EH (cell line): Measurements from ENCODE around the gene KRTAP10-12.

Experiments used
- DNase-seq: peaks from one replicate; pipeline ENCODE4 v3.0.0-alpha.2; 2015; ENCODE audit warnings: low read depth

Gene KRTAP10-12

DNA sequence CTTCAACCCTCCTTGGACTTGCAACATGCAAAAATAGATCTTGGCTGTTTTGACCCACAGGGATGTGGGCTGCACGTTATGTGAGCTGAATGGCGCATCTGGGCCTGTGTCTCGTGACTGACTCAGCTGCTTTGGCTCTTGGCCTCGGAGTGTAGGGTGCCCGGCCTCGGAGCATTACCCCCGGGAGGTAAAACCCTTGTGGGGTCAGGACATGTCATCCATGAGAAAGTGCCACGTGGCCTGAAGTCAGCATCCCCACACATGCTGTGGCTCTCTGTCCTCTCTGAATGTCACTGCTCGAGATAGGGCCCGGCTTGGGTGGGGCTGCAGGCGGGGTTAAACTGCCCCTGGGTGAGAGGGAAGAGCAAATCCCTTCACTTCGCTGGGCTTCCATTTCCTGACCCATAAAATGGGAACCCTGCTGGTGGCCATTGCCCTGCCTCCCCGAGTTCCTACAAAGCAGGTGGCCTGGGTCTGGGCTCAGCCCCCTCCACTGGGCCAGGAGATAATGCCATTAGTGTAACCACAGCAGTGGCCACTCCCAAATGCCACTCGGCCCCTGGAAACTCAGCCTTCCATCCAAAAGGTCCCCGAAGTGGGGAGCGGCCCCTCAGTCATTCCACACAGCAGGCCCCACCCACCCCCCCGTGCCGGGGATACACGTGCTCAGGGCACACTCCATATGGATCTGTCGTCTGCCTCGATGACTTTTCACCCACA lies 37.2 kb downstream of the KRTAP10-12 start:
- DNase-seq = peak; percentile 9

GRCh38 chr21:44734841-44735240 lies 37.9 kb downstream of the KRTAP10-12 start:
- no peak for DNase-seq

GRCh38 chr21:44735821-44736220 lies 38.8 kb downstream of the KRTAP10-12 start:
- no peak for DNase-seq

GRCh38 chr21:44736291-44737004 lies 39.5 kb downstream of the KRTAP10-12 start:
- DNase-seq = no peak

- DNase-seq = no peak
Measured at GRCh38 chr21:44737706-44738354, 40.9 kb downstream of the KRTAP10-12 start.

GRCh38 chr21:44738621-44739020 lies 41.6 kb downstream of the KRTAP10-12 start:
- DNase-seq = no peak

GRCh38 chr21:44739316-44739715 lies 42.3 kb downstream of the KRTAP10-12 start:
- DNase-seq = no peak

DNA sequence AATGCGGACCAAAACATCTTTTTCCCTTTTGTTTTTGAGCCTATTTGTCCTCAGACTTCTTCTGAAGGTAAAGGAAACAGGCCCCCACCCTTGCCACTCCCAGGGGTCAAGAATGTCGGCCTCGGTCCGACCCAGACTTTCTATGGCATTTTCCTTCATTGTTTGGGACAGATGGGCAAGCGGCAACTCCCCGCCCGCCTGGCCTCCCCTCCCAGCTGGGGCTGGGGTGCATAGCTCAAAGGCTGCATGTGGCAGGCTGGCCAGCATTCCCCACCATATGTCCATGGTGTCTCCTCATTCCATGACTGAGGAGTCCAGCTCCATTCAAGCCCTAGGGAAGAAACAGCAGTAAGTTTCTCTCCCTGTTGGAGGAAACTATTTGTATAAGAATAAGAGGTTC lies 43.8 kb downstream of the KRTAP10-12 start:
- DNase-seq = no peak

- no peak for DNase-seq
Measured at GRCh38 chr21:44741921-44742320, 44.9 kb downstream of the KRTAP10-12 start.

- DNase-seq = peak; percentile 14
Measured at GRCh38 chr21:44742418-44743153, 45.6 kb downstream of the KRTAP10-12 start.
